IPS-NIHi11 (cell line): ENCODE results near the gene KLHL17.

Source experiments
- DNase-seq: peaks from one replicate; pipeline ENCODE4 v3.0.0; 2012; ENCODE audit warnings: mixed read lengths, low spot score

The KLHL17 gene

GRCh38 chr1:952201-952600 is 8.2 kb upstream of the KLHL17 start:
- DNase-seq, result no peak

- no peak for DNase-seq
Measured at GRCh38 chr1:952603-953002, 7.8 kb upstream of the KLHL17 start.

DNA sequence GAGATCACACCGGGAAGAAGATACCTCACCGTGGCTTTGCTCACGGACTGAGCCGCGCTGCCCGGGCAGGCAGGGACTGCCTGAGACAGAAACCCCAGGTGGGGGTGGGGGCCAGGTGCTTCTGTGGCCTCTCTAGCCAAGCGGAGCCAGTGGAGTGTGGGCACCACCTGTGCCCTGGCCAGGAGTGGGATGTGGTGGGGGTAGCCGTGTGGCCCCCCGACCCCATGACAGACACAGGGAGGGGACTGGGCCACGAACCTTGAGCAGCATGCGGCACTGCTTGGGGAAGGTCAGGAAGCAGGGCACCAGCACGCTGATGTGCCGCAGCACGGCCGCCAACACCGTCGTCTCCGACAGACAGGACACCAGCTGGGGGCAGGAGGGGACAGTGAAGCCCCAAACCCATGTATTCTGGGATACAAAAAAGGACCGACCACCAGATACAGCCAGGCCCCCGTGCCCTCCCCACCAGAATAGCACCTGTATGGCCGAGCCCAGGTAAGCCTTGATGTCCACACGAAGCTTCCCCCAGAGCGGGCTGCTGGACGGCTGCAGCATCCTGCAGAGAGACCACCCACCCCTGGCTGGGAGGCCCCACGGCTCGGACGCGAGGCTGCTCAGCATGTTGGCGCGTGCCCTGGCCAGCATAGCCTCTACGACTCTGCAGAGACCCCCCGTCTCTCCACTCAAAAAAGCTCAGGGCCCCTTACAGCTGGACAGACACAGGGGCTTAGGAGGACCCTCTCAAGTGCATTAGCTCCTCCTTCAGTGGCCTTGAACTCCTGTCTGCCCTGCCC is 6.7 kb upstream of the KLHL17 start:
- no peak for DNase-seq

- DNase-seq, result no peak
Measured at GRCh38 chr1:954927-955326, 5.5 kb upstream of the KLHL17 start.

GRCh38 chr1:955474-955873 is 4.9 kb upstream of the KLHL17 start:
- no peak for DNase-seq

DNA sequence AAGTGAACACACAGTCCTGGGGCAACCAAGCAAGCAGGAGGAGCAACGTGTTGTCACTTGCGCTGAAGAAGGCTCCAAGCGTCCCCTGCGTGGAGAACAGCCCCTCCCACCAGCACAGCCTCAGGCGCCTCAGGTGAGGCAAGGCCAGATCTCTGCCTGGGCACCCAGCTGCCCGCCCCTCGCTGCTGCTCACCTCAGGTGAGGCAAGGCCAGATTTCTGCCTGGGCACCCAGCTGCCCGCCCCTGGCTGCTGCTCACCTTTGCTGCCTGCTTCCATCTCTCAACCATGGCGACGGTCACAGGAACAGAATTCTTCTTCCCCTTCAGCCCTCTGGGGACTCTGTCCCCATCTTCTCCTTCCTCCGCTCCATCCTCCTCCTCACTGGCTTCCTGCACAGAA is 3.7 kb upstream of the KLHL17 start:
- DNase-seq, result no peak

GRCh38 chr1:958823-959730 is 1.3 kb upstream of the KLHL17 start, which contains the start of gene NOC2L:
TSS of gene NOC2L (minus strand) at chr1:959256. CDS start at chr1:959240, 16 bp downstream.
- peak; percentile 96 for DNase-seq

DNA sequence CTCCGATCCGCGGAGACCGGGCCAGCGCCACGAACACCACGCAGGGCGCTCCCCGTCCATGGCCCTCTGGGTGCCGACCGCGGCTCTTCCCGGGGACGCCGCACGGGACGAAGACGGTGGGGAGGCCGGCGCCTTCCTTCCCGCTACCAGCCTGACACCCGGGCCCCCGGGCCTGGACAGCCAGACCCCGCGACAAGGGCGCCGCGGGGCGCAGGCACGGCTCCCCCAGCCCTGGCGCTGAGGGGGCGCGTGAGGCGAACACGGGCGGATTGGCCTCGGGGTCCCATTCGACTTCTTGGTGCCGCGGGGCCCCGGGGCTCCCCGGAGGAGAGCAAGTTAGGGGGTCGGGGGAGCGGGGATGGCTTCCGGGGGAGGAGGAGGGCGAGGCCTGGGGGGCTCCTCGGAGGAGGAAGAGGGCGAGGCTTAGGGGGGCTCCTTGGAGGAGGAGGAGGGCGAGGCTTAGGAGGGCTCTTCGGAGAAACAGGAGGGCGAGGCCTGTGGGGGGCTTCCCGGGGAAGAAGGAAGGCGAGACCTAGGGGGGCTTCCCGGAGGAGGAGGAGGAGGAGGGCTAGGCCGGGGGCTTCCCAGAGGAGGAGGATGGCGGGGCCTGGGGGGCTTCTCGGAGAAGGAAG is 537 bp upstream of the KLHL17 start:
- DNase-seq, result no peak

DNA sequence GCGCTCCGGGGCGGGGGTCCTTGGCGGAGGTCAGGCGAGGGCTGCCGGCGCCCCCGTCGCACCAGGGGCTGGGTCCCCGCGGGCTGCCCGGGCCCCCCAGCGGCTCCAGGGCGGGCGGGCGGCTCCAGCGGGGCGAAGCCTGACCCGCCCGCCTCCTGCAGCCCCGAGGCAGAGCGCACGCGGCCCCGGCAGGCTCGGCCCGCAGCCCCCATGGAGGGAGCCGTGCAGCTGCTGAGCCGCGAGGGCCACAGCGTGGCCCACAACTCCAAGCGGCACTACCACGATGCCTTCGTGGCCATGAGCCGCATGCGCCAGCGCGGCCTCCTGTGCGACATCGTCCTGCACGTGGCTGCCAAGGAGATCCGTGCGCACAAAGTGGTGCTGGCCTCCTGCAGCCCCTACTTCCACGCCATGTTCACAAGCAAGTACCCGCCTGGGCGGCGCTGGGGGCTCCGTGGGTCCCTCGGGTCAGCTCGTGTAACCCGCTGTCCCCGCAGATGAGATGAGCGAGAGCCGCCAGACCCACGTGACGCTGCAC is 817 bp downstream of the KLHL17 start:
- DNase-seq, result peak; percentile 72

DNA sequence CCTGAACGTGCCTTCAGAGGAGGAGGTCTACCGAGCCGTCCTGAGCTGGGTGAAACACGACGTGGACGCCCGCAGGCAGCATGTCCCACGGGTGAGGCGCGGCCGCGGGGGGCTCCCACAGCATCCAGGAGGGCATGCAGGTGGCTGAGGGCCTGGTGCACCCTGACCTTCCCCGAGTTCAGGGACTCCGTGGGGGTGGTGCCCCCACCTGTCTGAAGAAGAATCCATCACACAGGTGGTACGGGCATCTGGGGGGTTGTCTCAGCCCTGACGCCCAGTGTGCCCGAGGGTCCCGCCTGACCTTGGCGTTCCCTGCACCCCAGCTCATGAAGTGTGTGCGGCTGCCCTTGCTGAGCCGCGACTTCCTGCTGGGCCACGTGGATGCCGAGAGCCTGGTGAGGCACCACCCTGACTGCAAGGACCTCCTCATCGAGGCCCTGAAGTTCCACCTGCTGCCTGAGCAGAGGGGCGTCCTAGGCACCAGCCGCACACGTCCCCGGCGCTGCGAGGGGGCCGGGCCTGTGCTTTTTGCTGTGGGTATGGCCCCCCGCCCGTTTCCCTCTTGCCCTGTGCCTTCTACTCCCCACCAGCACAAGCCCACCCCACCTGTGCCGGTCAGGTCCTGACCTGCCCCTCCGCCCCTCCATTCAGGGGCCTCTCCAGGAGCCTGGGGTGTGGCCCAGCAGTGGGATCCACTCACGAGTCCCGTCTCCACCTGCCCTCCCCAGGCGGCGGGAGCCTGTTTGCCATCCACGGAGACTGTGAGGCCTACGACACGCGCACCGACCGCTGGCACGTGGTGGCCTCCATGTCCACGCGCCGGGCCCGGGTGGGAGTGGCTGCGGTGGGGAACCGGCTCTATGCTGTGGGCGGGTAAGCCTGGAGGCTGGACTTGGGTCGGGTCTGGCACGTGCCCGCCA is 2.3 kb downstream of the KLHL17 start:
- DNase-seq, result no peak

DNA sequence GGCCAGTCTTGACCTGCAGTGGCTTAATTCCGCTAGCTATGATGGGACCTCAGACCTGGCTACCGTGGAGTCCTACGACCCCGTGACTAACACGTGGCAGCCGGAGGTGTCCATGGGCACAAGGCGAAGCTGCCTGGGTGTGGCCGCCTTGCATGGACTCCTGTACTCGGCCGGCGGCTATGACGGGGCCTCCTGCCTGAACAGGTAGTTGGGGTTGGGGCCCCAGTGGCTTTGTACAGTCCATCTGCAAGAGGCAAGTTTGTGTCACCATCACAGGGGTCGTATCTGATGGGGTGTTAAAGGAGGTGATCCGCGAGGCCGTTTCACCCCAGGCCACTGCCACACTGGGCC is 2.9 kb downstream of the KLHL17 start:
- no peak for DNase-seq

DNA sequence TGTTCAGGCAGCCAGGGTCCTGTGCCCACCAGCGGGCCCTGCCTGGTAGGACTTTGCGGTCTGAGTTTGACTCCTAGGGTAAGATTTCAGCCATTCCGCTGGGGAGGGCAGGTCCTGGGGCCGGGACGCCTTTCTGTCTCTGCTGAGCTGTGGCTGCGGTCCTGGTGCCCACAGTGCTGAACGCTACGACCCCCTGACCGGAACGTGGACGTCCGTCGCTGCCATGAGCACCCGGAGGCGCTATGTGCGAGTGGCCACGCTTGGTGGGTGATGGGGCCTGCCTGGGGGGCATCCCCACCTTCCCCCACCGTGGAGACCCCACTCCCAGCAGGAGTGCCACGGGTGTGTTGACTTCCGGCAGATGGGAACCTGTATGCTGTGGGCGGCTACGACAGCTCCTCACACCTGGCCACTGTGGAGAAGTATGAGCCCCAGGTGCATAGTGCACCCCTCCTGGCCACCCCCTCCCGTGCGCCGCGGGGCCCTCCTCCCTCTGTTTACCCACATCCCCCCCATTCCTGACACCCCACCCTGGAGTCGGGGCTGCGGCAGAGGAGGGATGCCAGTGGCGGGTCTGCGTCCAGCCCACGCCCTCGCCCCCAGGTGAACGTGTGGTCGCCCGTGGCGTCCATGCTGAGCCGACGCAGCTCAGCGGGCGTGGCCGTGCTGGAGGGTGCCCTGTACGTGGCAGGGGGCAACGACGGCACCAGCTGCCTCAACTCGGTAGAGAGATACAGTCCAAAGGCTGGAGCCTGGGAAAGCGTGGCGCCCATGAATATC is 3.6 kb downstream of the KLHL17 start:
- DNase-seq, result no peak

GRCh38 chr1:964691-965525 is 4.5 kb downstream of the KLHL17 start:
- DNase-seq, result no peak

- no peak for DNase-seq
Measured at GRCh38 chr1:965526-966134, 5.2 kb downstream of the KLHL17 start.

- DNase-seq, result peak; percentile 81
Measured at GRCh38 chr1:966135-966703, 5.8 kb downstream of the KLHL17 start, which contains the start of gene PLEKHN1. TSS of gene PLEKHN1 (plus strand) at chr1:966482. CDS start at chr1:966532, 50 bp downstream.

- DNase-seq, result peak; percentile 79
Measured at GRCh38 chr1:966704-967300, 6.4 kb downstream of the KLHL17 start.

- DNase-seq, result no peak
Measured at GRCh38 chr1:967466-968343, 7.3 kb downstream of the KLHL17 start.
